HEK293 (cell line): ENCODE results near the gene TUT1.

Experiments
- CTCF ChIA-PET: fragments of 350-600 bp; formaldehyde crosslinking; extraction: SDS; loops from one replicate; lab custom pipeline; 2021; ENCODE audit warnings: antibody characterized with exemption; lab: Yijun Ruan, JAX
- POLR2A ChIA-PET: fragments of 300-600 bp; formaldehyde crosslinking; extraction: SDS; loops from one replicate; lab custom pipeline; 2020; ENCODE audit warnings: antibody characterized with exemption, inconsistent platforms; lab: Yijun Ruan, JAX
- H3K27ac ChIP-seq: fragments of 200-500 bp; sonication (Bioruptor generic); 2 replicates; pipeline ENCODE4 v1.5.1; 2014; ENCODE audit warnings: low read depth, low read length, control low read depth, inconsistent platforms; ENCODE audit errors: extremely low read depth
- H3K36me3 ChIP-seq, 2 experiments: fragments of 200-500 bp in 1 of 2; sonication (Bioruptor generic) in 1 of 2; 1 replicate in 1 of 2; 2 replicates in 1 of 2; pipeline ENCODE4 v1.5.1; 2014 to 2017; ENCODE audit warnings: inconsistent platforms in 2 of 2, low read length in 2 of 2; ENCODE audit not compliant: control insufficient read depth in 2 of 2, insufficient read depth in 1 of 2
- H3K4me1 ChIP-seq: fragments of 200-500 bp; sonication (Bioruptor generic); 2 replicates; pipeline ENCODE4 v1.5.1; 2014; ENCODE audit warnings: mild to moderate bottlenecking, low read length, inconsistent platforms; ENCODE audit not compliant: control insufficient read depth, insufficient read depth
- H3K4me3 ChIP-seq: 2 replicates; pipeline ENCODE4 v1.5.1; 2011; ENCODE audit warnings: low read depth, mild to moderate bottlenecking, control low read depth, low read length, moderate library complexity
- H3K9me3 ChIP-seq: fragments of 200-500 bp; sonication (Bioruptor generic); 2 replicates; pipeline ENCODE4 v1.5.1; 2014; ENCODE audit warnings: low read depth, low read length, inconsistent platforms; ENCODE audit not compliant: control insufficient read depth, insufficient read depth
- EGR2 ChIP-seq: fragments of 450-650 bp; formaldehyde crosslinking; IDR thresholded peaks from 2 replicates; pipeline ENCODE4 v1.5.1; 2016; ENCODE audit warnings: low read depth, missing biosample characterization, missing genetic modification characterization
- FEZF1 ChIP-seq: fragments of 450-650 bp; formaldehyde crosslinking; IDR thresholded peaks from 2 replicates; pipeline ENCODE4 v1.5.1; 2016; ENCODE audit warnings: missing biosample characterization, missing genetic modification characterization
- IKZF3 ChIP-seq: fragments of 450-650 bp; IDR thresholded peaks from 2 replicates; pipeline ENCODE4 v1.5.0; 2018; ENCODE audit warnings: missing biosample characterization, mild to moderate bottlenecking, missing genetic modification characterization, moderate library complexity
- KLF9 ChIP-seq: fragments of 450-650 bp; formaldehyde crosslinking; IDR thresholded peaks from 2 replicates; pipeline ENCODE4 v1.5.1; 2016; ENCODE audit warnings: missing biosample characterization, missing genetic modification characterization, low read depth
- YY1 ChIP-seq: fragments of 450-650 bp; formaldehyde crosslinking; IDR thresholded peaks from 2 replicates; pipeline ENCODE4 v1.5.1; 2018; ENCODE audit warnings: missing biosample characterization, missing genetic modification characterization
- ZBTB10 ChIP-seq: fragments of 450-650 bp; formaldehyde crosslinking; IDR thresholded peaks from 2 replicates; pipeline ENCODE4 v1.5.1; 2016; ENCODE audit warnings: missing biosample characterization, missing genetic modification characterization
- ZNF121 ChIP-seq: fragments of 450-650 bp; formaldehyde crosslinking; IDR thresholded peaks from 2 replicates; pipeline ENCODE4 v1.5.1; 2016; ENCODE audit warnings: missing biosample characterization, missing genetic modification characterization
- ZNF146 ChIP-seq: fragments of 450-650 bp; formaldehyde crosslinking; IDR thresholded peaks from 2 replicates; pipeline ENCODE4 v1.5.1; 2016; ENCODE audit warnings: missing biosample characterization, missing genetic modification characterization
- ZNF266 ChIP-seq: fragments of 450-650 bp; formaldehyde crosslinking; IDR thresholded peaks from 2 replicates; pipeline ENCODE4 v1.5.1; 2016; ENCODE audit warnings: missing biosample characterization, missing genetic modification characterization, low read depth
- ZNF341 ChIP-seq: fragments of 450-650 bp; formaldehyde crosslinking; IDR thresholded peaks from 2 replicates; pipeline ENCODE4; 2016; ENCODE audit warnings: low read depth, missing biosample characterization, missing genetic modification characterization
- ZNF416 ChIP-seq: fragments of 450-650 bp; formaldehyde crosslinking; IDR thresholded peaks from 2 replicates; pipeline ENCODE4 v1.5.1; 2016; ENCODE audit warnings: missing biosample characterization, missing genetic modification characterization
- ZNF423 ChIP-seq: fragments of 450-650 bp; formaldehyde crosslinking; IDR thresholded peaks from 2 replicates; pipeline ENCODE4 v1.5.1; 2016; ENCODE audit warnings: missing biosample characterization, missing genetic modification characterization
- ZNF48 ChIP-seq: fragments of 450-650 bp; formaldehyde crosslinking; IDR thresholded peaks from 2 replicates; pipeline ENCODE4 v1.5.1; 2016; ENCODE audit warnings: missing biosample characterization, missing genetic modification characterization
- ZNF501 ChIP-seq: fragments of 450-650 bp; formaldehyde crosslinking; IDR thresholded peaks from 2 replicates; pipeline ENCODE4 v1.5.1; 2016; ENCODE audit warnings: missing biosample characterization, missing genetic modification characterization
- ZNF558 ChIP-seq: fragments of 450-650 bp; formaldehyde crosslinking; IDR thresholded peaks from 2 replicates; pipeline ENCODE4 v1.5.1; 2016; ENCODE audit warnings: missing biosample characterization, missing genetic modification characterization
- ZNF560 ChIP-seq: fragments of 450-650 bp; formaldehyde crosslinking; IDR thresholded peaks from 2 replicates; pipeline ENCODE4 v1.5.1; 2017; ENCODE audit warnings: missing biosample characterization, missing genetic modification characterization, borderline replicate concordance
- ZNF571 ChIP-seq: fragments of 450-650 bp; formaldehyde crosslinking; IDR thresholded peaks from 2 replicates; pipeline ENCODE4 v1.5.0; 2017; ENCODE audit warnings: missing biosample characterization, missing genetic modification characterization
- ZNF610 ChIP-seq: fragments of 450-650 bp; formaldehyde crosslinking; IDR thresholded peaks from 2 replicates; pipeline ENCODE4 v1.5.1; 2016; ENCODE audit warnings: missing biosample characterization, missing genetic modification characterization, borderline replicate concordance
- ZNF621 ChIP-seq: fragments of 450-650 bp; formaldehyde crosslinking; IDR thresholded peaks from 2 replicates; pipeline ENCODE4 v1.5.1; 2017; ENCODE audit warnings: missing biosample characterization, missing genetic modification characterization
- ZNF701 ChIP-seq: fragments of 450-650 bp; formaldehyde crosslinking; IDR thresholded peaks from 2 replicates; pipeline ENCODE4 v1.5.1; 2016; ENCODE audit warnings: missing biosample characterization, missing genetic modification characterization
- ZNF843 ChIP-seq: fragments of 450-650 bp; formaldehyde crosslinking; IDR thresholded peaks from 2 replicates; pipeline ENCODE4 v1.5.1; 2016; ENCODE audit warnings: missing biosample characterization, missing genetic modification characterization
- TF ChIP-seq, protein P1 (sequence below): fragments of 450-650 bp; formaldehyde crosslinking; IDR thresholded peaks from 2 replicates; pipeline ENCODE4 v1.5.1; 2016; ENCODE audit warnings: missing biosample characterization, missing genetic modification characterization
- TF ChIP-seq, protein P2 (sequence below): fragments of 450-650 bp; formaldehyde crosslinking; IDR thresholded peaks from 2 replicates; pipeline ENCODE4 v1.5.1; 2016; ENCODE audit warnings: missing biosample characterization, missing genetic modification characterization

The TUT1 gene

GRCh38 chr11:62580959-62581715, 10.2 kb downstream of the TUT1 start:
- no peak for TF ChIP-seq ZNF501 (tag by site-specific recombination)
- peak; percentile 65 for TF ChIP-seq ZNF341 (tag by site-specific recombination)
- ChIA-PET CTCF (interaction anchor here (1.4 kb wide), 1 partner anchor 30 kb away, joined by 5 read pairs; no protein-coding TSS in a partner anchor), POLR2A (interaction anchor here (2.0 to 2.5 kb wide), 2 partner anchors 7 to 10 kb away, joined by 10 to 13 read pairs; partner anchors contain the start of genes EEF1G and TUT1)
- no peak overlapping the region for H3K27ac ChIP-seq
- H3K4me3 ChIP-seq = no peak overlapping the region
- peaks cover 4 to 75% of the 10 kb centered on the region in 2 experiments; a peak in 2 of 3 replicates for H3K36me3 ChIP-seq
- no peaks in the 10 kb centered on the region for H3K9me3 ChIP-seq
- no peaks in the 10 kb centered on the region for H3K4me1 ChIP-seq

DNA sequence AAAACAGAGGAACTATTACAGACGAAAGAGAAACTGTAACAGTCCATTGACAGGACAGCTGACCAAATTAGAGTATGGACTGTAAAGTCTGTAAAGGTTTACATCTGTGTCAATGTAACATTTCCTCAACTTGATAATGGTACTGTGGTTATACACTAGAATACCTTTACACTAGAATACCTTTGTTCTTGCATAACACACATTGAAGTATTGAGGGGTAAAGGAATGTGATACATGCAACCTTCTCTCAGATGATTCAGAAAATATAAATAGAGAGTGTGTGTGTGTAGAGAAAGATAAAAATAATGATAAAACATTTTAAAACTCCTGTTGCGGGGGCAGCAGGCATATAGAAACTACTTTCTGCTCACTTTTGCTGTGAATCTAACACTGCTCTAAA, 12.1 kb downstream of the TUT1 start:
- Histone ChIP-seq H3K9me3 (no peaks in the 10 kb centered on the region), H3K4me3 (no peak overlapping the region), H3K4me1 (no peaks in the 10 kb centered on the region), H3K27ac (no peak overlapping the region)
- CTCF ChIA-PET = interaction anchor here (0.7 to 1.1 kb wide), 2 partner anchors 10 to 18 kb away, joined by 4 read pairs; no protein-coding TSS in a partner anchor
- TF ChIP-seq FEZF1 (tag by site-specific recombination) = no peak
- TF ChIP-seq, protein P1, sequence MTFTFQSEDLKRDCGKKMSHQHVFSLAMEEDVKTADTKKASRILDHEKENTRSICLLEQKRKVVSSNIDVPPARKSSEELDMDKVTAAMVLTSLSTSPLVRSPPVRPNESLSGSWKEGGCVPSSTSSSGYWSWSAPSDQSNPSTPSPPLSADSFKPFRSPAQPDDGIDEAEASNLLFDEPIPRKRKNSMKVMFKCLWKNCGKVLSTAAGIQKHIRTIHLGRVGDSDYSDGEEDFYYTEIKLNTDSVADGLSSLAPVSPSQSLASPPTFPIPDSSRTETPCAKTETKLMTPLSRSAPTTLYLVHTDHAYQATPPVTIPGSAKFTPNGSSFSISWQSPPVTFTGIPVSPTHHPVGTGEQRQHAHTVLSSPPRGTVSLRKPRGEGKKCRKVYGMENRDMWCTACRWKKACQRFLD (tag by site-specific recombination) = no peak
- TF ChIP-seq ZNF701 (tag by site-specific recombination) = no peak
- TF ChIP-seq ZNF560 = no peak
- no peak for TF ChIP-seq ZNF558 (tag by site-specific recombination)
- TF ChIP-seq ZNF48 (tag by site-specific recombination) = no peak
- no peak for TF ChIP-seq KLF9 (tag by site-specific recombination)
- no peak for TF ChIP-seq ZNF843 (tag by site-specific recombination)
- TF ChIP-seq, all 188 proteins: peak for 0
- H3K36me3 ChIP-seq = peaks cover 0 to 83% of the 10 kb centered on the region in 2 experiments; a peak in 2 of 3 replicates
- POLR2A ChIA-PET = interaction anchor here (0.8 to 3.2 kb wide), 3 partner anchors 12 to 86 kb away, joined by 3 to 8 read pairs (median 3); partner anchors contain the start of genes C11orf98, CSKMT, MTA2 and TUT1

DNA sequence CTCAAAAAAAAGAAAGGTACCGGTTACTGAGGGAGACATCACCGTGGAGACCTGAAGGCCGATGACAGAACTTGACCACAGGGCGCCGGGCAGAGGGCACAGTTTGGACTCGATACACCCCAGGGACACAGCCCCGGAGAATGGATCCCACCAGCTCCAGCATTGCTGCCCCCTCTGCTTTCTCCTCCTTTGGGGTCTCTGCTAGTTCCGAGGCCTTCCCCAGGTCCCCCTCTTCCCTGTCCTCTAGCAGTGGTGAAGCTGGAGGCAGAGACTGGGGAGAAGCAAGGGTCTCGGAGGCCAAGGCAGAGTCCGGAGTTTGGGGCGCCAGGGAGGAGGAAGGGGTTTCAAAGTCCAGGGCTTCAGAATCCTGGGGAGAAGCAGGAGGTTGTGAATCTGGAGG, 12.8 kb downstream of the TUT1 start:
- H3K4me3 ChIP-seq = no peak overlapping the region
- ChIA-PET POLR2A (interaction anchor here (1.6 to 3.2 kb wide), 2 partner anchors 13 to 23 kb away, joined by 3 to 8 read pairs; partner anchors contain the start of genes MTA2 and TUT1), CTCF (interaction anchor here (1.1 kb wide), 1 partner anchor 18 kb away, joined by 4 read pairs; no protein-coding TSS in a partner anchor)
- no peak overlapping the region for H3K27ac ChIP-seq
- peaks cover 0 to 77% of the 10 kb centered on the region in 2 experiments; a peak in 2 of 3 replicates for H3K36me3 ChIP-seq
- no peaks in the 10 kb centered on the region for H3K4me1 ChIP-seq
- H3K9me3 ChIP-seq = no peaks in the 10 kb centered on the region
- TF ChIP-seq ZNF621 (tag by site-specific recombination) (no peak), ZNF416 (no peak), ZNF266 (tag by site-specific recombination) (no peak), IKZF3 (tag by site-specific recombination) (no peak), ZNF146 (no peak), ZNF701 (tag by site-specific recombination) (no peak), ZNF423 (no peak), ZNF121 (tag by site-specific recombination) (no peak), ZNF571 (tag by site-specific recombination) (no peak), YY1 (tag by site-specific recombination) (no peak), ZBTB10 (no peak), EGR2 (no peak), ZNF610 (tag by site-specific recombination) (no peak)
- TF ChIP-seq, protein P2, sequence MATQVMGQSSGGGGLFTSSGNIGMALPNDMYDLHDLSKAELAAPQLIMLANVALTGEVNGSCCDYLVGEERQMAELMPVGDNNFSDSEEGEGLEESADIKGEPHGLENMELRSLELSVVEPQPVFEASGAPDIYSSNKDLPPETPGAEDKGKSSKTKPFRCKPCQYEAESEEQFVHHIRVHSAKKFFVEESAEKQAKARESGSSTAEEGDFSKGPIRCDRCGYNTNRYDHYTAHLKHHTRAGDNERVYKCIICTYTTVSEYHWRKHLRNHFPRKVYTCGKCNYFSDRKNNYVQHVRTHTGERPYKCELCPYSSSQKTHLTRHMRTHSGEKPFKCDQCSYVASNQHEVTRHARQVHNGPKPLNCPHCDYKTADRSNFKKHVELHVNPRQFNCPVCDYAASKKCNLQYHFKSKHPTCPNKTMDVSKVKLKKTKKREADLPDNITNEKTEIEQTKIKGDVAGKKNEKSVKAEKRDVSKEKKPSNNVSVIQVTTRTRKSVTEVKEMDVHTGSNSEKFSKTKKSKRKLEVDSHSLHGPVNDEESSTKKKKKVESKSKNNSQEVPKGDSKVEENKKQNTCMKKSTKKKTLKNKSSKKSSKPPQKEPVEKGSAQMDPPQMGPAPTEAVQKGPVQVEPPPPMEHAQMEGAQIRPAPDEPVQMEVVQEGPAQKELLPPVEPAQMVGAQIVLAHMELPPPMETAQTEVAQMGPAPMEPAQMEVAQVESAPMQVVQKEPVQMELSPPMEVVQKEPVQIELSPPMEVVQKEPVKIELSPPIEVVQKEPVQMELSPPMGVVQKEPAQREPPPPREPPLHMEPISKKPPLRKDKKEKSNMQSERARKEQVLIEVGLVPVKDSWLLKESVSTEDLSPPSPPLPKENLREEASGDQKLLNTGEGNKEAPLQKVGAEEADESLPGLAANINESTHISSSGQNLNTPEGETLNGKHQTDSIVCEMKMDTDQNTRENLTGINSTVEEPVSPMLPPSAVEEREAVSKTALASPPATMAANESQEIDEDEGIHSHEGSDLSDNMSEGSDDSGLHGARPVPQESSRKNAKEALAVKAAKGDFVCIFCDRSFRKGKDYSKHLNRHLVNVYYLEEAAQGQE (tag by site-specific recombination) = no peak
